ACHN (cell line): ENCODE data around the gene TLR9.
A peak's percentile ranks its signal among the peaks of the same experiment; 100 is the strongest.

Experiments used
- DNase-seq: peaks from one replicate; pipeline ENCODE4 v3.0.0-alpha.2; 2015
- in situ Hi-C: cut with HindIII; loops from 2 replicates; pipeline ENCODE4 v1.10.0; 2017; ENCODE audit warnings: low sequenced_read_pairs, low pct_ligation_motif_present, low pct_unique_long_range_greater_than_20kb

TLR9 gene

GRCh38 chr3:52222319-52223221 is 2.9 kb downstream of the TLR9 start:
- DNase-seq: no peak
- in situ Hi-C loops: no loop called here

- DNase-seq: no peak
- in situ Hi-C loops: no loop called here
These were observed 3.7 kb downstream of the TLR9 start for GRCh38 chr3:52221563-52222318.

- in situ Hi-C loops: no loop called here
- DNase-seq: no peak
These were observed 4.3 kb downstream of the TLR9 start for GRCh38 chr3:52221141-52221562.

- in situ Hi-C loops: no loop called here
- DNase-seq: peak; percentile 56
These were observed 4.9 kb downstream of the TLR9 start for GRCh38 chr3:52220380-52221026.

- in situ Hi-C loops: no loop called here
- no peak for DNase-seq
These were observed 6.4 kb downstream of the TLR9 start for GRCh38 chr3:52218937-52219650.

- DNase-seq: no peak
- in situ Hi-C loops: no loop called here
These were observed 7.0 kb downstream of the TLR9 start for GRCh38 chr3:52218454-52218853.

GRCh38 chr3:52218026-52218425 is 7.4 kb downstream of the TLR9 start:
- DNase-seq: no peak
- in situ Hi-C loops: no loop called here

- in situ Hi-C loops: no loop called here
- DNase-seq: no peak
These were observed 8.0 kb downstream of the TLR9 start for GRCh38 chr3:52217409-52217805.

GRCh38 chr3:52216585-52217408 is 8.6 kb downstream of the TLR9 start:
- DNase-seq: peak; percentile 58
- in situ Hi-C loops: no loop called here

GRCh38 chr3:52215351-52215750 is 10.1 kb downstream of the TLR9 start:
- in situ Hi-C loops: no loop called here
- DNase-seq: no peak

GRCh38 chr3:52213901-52214300 is 11.5 kb downstream of the TLR9 start:
- no peak for DNase-seq
- in situ Hi-C loops: no loop called here

- DNase-seq: no peak
- in situ Hi-C loops: no loop called here
These were observed 12.4 kb downstream of the TLR9 start for GRCh38 chr3:52213005-52213404.

GRCh38 chr3:52211268-52211891 is 14.1 kb downstream of the TLR9 start:
- in situ Hi-C loops: no loop called here
- DNase-seq: no peak

GRCh38 chr3:52210550-52211046 is 14.8 kb downstream of the TLR9 start:
- in situ Hi-C loops: no loop called here
- DNase-seq: no peak

GRCh38 chr3:52210037-52210436 is 15.4 kb downstream of the TLR9 start:
- no peak for DNase-seq
- in situ Hi-C loops: no loop called here

- no peak for DNase-seq
- in situ Hi-C loops: no loop called here
These were observed 16.9 kb downstream of the TLR9 start for GRCh38 chr3:52208556-52208955.

- in situ Hi-C loops: no loop called here
These were observed 19.6 kb downstream of the TLR9 start for GRCh38 chr3:52205727-52206372.

More at GRCh38 chr3:52205727-52206372, 19.6 kb downstream of the TLR9 start:
- peak; percentile 34 for DNase-seq
